ENCODE data around the gene ELMO1.

ELMO1 gene

DNA sequence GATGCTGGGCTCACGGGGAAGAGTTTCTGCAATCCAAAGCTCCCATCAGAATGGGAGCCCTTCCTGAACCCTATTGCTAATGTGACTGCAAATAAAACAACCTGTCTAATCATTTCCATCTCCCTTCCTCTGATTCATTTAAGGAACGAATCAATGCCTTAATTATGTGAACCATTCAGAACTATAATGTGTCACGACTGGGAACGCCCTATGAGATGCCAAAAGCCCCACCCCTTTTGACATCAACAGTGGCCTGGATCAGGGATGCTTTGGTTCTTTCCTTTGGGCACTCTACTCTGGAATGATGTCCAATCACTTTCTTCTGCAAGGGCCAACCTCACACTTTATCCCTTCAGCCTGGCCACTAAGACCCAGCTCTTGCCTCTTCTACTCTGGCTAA, 528.9 kb downstream of the ELMO1 start:
- H3K4me3 ChIP-seq (ENCODE audit: low read depth, low read length), result no peak overlapping the region
- CTCF ChIA-PET, result no interaction called here
- POLR2A ChIA-PET, result no interaction called here
- no peak for DNase-seq (ENCODE audit: low read depth, low spot score)
- TF ChIP-seq, protein P1, sequence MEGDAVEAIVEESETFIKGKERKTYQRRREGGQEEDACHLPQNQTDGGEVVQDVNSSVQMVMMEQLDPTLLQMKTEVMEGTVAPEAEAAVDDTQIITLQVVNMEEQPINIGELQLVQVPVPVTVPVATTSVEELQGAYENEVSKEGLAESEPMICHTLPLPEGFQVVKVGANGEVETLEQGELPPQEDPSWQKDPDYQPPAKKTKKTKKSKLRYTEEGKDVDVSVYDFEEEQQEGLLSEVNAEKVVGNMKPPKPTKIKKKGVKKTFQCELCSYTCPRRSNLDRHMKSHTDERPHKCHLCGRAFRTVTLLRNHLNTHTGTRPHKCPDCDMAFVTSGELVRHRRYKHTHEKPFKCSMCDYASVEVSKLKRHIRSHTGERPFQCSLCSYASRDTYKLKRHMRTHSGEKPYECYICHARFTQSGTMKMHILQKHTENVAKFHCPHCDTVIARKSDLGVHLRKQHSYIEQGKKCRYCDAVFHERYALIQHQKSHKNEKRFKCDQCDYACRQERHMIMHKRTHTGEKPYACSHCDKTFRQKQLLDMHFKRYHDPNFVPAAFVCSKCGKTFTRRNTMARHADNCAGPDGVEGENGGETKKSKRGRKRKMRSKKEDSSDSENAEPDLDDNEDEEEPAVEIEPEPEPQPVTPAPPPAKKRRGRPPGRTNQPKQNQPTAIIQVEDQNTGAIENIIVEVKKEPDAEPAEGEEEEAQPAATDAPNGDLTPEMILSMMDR (IDR thresholded peaks at IDR 0.05; ENCODE audit: insufficient read depth, low read length, missing control alignments), result no peak

DNA sequence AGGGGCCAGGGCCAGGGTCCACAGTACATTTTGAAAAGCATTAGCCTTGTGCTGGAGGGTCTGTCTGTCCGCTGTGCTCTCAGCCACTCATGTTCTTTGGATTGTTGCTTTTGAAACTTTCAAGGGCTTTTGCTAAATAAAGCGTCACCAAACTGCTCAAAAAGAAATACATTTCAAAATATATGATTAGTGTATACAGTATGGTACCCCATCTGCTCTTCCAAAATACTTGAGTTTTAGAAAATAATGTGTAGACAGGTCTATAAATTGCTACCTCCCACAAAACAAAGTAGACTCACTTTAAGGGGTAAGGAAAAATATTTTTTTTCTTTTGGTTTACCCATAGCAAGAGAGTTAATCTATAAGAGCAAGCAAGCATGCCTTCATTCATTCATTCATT, 530.1 kb downstream of the ELMO1 start:
- DNase-seq (ENCODE audit: low read depth, low spot score), result no peak
- TF ChIP-seq, protein P1 (IDR thresholded peaks at IDR 0.05; ENCODE audit: insufficient read depth, low read length, missing control alignments), result no peak
- POLR2A ChIA-PET, result no interaction called here
- H3K4me3 ChIP-seq (ENCODE audit: low read depth, low read length), result no peak overlapping the region
- CTCF ChIA-PET, result no interaction called here

DNA sequence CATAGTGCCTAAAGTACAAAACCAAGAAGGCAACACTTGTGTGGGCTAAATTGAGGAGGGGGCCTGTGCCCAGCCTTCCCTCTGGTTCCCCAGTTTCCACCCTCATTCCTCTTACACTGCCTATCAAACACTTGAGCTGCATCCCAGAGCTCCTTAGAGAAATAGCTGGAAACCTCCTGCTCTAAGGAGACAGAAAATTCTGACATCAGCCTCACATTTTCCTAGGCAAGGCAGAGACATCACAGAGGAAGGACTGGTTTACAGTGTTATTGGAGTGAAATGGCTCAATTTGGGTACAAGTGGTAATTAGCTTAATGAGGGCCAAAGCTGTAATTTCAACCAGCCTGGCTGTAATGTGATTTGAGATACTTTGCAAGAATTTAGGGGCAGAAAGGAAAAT, 532.0 kb downstream of the ELMO1 start:
- POLR2A ChIA-PET, result no interaction called here
- CTCF ChIA-PET, result no interaction called here
- TF ChIP-seq, protein P1 (IDR thresholded peaks at IDR 0.05; ENCODE audit: insufficient read depth, low read length, missing control alignments), result no peak
- DNase-seq (ENCODE audit: low read depth, low spot score), result no peak
- H3K4me3 ChIP-seq (ENCODE audit: low read depth, low read length), result no peak overlapping the region

DNA sequence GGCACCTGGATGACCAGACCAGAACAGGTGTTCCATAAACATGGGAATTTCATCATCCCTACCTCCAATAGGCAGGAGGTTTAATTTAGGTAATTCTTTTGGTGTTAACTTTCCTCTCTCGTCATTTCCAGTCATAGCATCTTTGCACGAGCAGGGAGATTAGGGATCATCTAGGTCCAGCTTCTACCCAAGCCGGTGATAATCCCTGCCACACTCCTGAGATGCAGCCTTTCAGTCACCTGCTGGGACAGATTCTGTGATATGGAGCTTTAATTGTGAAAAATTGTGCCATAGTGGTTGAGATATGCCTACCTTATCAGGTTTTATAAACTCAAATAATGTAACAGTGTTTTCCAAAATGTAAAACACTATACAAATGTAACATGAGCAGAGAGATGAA, 532.5 kb downstream of the ELMO1 start:
- CTCF ChIA-PET, result no interaction called here
- DNase-seq (ENCODE audit: low read depth, low spot score), result no peak
- H3K4me3 ChIP-seq (ENCODE audit: low read depth, low read length), result no peak overlapping the region
- TF ChIP-seq, protein P1 (IDR thresholded peaks at IDR 0.05; ENCODE audit: insufficient read depth, low read length, missing control alignments), result no peak
- POLR2A ChIA-PET, result no interaction called here

DNA sequence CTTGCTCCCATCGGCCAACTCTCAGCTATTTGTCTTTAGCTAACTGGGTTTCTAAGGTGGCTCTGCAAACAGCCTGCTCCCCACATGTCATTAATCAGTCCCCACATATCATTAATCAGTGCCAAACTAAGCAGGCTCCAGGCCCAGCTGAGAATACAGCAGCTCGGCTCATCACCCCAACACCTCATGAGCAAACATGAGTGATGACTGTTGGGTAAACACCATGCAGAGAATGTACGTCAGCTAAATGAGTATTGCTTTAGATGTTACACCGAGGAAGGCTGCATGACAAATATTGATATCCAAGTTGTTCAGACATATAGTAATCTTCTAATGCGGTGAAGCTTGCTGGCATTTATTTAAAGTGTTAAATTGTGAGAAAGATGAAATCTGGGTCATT, 536.9 kb downstream of the ELMO1 start:
- no peak overlapping the region for H3K4me3 ChIP-seq (ENCODE audit: low read depth, low read length)
- TF ChIP-seq, protein P1 (IDR thresholded peaks at IDR 0.05; ENCODE audit: insufficient read depth, low read length, missing control alignments), result no peak
- POLR2A ChIA-PET, result no interaction called here
- no peak for DNase-seq (ENCODE audit: low read depth, low spot score)
- CTCF ChIA-PET, result no interaction called here

DNA sequence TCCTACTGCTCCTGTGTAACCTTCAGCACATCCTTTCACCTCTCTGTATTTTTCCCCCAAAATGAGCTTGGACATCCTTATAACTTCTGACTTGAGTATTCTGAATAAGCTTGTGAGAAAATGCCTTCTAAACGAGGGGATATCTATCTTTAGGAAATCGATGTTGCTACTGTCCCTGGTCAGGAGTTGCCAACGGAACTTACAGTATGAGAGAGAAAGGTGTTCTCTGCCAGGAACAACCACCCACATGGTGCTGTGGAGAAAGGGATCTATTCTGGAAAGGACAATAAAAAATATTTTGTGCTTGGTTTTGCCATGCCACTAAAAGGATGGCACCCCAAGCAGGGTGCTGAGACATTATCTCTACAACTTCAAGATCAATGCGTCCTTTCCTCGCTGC, 537.8 kb downstream of the ELMO1 start:
- ChIA-PET POLR2A (no interaction called here), CTCF (no interaction called here)
- TF ChIP-seq, protein P1 (IDR thresholded peaks at IDR 0.05; ENCODE audit: insufficient read depth, low read length, missing control alignments), result no peak
- H3K4me3 ChIP-seq (ENCODE audit: low read depth, low read length), result no peak overlapping the region
- DNase-seq (ENCODE audit: low read depth, low spot score), result no peak
